Smooth muscle cell (in vitro differentiated cells): ENCODE measurements around the gene TMEM95. TPM values are rescaled to one million over a fixed set of nuclear protein-coding genes. Genes with fewer than 3 reads are reported as not detected.

Experiments used
- DNase-seq: peaks from one replicate; lab custom pipeline; 2025; ENCODE audit not compliant: unreplicated experiment; lab: John Stamatoyannopoulos, UW
- H2AFZ ChIP-seq: fragments of 200-600 bp; sonication (generic); 2 replicates; pipeline ENCODE4 v1.6.0; 2016; ENCODE audit warnings: antibody characterized with exemption, low read depth, mild to moderate bottlenecking
- H3F3A ChIP-seq: fragments of 200-600 bp; sonication (generic); 2 replicates; pipeline ENCODE4 v1.6.0; 2017; ENCODE audit warnings: antibody characterized with exemption, low read depth
- H3K27ac ChIP-seq: fragments of 200-600 bp; sonication (generic); 2 replicates; pipeline ENCODE4 v1.5.1; 2016; ENCODE audit warnings: low read depth, mild to moderate bottlenecking
- H3K27me3 ChIP-seq: fragments of 200-600 bp; sonication (generic); 2 replicates; pipeline ENCODE4 v1.6.1; 2016; ENCODE audit warnings: low read depth, mild to moderate bottlenecking
- H3K36me3 ChIP-seq: fragments of 200-600 bp; sonication (generic); 2 replicates; pipeline ENCODE4 v1.5.1; 2016; ENCODE audit warnings: low read depth
- H3K4me1 ChIP-seq: fragments of 200-600 bp; sonication (generic); 2 replicates; pipeline ENCODE4 v1.5.1; 2016; ENCODE audit warnings: low read depth
- H3K4me2 ChIP-seq: fragments of 200-600 bp; sonication (generic); 2 replicates; pipeline ENCODE4 v1.6.0; 2016; ENCODE audit warnings: mild to moderate bottlenecking
- H3K4me3 ChIP-seq: fragments of 200-600 bp; sonication (generic); 2 replicates; pipeline ENCODE4 v1.5.1; 2016; ENCODE audit warnings: mild to moderate bottlenecking
- H3K79me2 ChIP-seq: fragments of 200-600 bp; sonication (generic); 2 replicates; pipeline ENCODE4 v1.6.0; 2016; ENCODE audit warnings: low read depth, mild to moderate bottlenecking
- H3K9ac ChIP-seq: fragments of 200-600 bp; sonication (generic); 2 replicates; pipeline ENCODE4 v1.6.0; 2016; ENCODE audit warnings: low read depth
- H3K9me3 ChIP-seq: fragments of 200-600 bp; sonication (generic); replicated peaks from 2 replicates; pipeline ENCODE4 v1.5.1; 2016; ENCODE audit warnings: low read depth
- H4K20me1 ChIP-seq: fragments of 200-600 bp; sonication (generic); 2 replicates; pipeline ENCODE4 v1.6.0; 2016; ENCODE audit warnings: low read depth
- WGBS: methylation state at CpG from one replicate; pipeline ENCODE4 v1.1.7; 2016; ENCODE audit warnings: low lambda C conversion rate; 5-methylcytosine and 5-hydroxymethylcytosine counted together
- polyA plus RNA-seq: library from polyadenylated mRNA; unstranded; fragments of >200 nt; fragmentation: Nextera tagmentation; extraction: Ambion mirVana; gene quantifications from 2 replicates; pipeline ENCODE4 v1.2.1, GENCODE V29; 2016
- total RNA-seq: library from RNA; depleted of rRNA; stranded (reverse); fragments of >200 nt; gene quantifications from 2 replicates; pipeline ENCODE4 v1.2.3, GENCODE V29; 2014
- TF ChIP-seq, protein P1 (sequence below): fragments of 200-600 bp; sonication (generic); IDR thresholded peaks from 2 replicates; pipeline ENCODE4 v1.5.1; 2017; ENCODE audit warnings: borderline replicate concordance, mild to moderate bottlenecking, antibody characterized with exemption; ENCODE audit not compliant: insufficient read depth, poor library complexity, severe bottlenecking

TMEM95 gene
- total and polyA plus RNA-seq, 2 experiments from 2014 or later: not detected

DNA sequence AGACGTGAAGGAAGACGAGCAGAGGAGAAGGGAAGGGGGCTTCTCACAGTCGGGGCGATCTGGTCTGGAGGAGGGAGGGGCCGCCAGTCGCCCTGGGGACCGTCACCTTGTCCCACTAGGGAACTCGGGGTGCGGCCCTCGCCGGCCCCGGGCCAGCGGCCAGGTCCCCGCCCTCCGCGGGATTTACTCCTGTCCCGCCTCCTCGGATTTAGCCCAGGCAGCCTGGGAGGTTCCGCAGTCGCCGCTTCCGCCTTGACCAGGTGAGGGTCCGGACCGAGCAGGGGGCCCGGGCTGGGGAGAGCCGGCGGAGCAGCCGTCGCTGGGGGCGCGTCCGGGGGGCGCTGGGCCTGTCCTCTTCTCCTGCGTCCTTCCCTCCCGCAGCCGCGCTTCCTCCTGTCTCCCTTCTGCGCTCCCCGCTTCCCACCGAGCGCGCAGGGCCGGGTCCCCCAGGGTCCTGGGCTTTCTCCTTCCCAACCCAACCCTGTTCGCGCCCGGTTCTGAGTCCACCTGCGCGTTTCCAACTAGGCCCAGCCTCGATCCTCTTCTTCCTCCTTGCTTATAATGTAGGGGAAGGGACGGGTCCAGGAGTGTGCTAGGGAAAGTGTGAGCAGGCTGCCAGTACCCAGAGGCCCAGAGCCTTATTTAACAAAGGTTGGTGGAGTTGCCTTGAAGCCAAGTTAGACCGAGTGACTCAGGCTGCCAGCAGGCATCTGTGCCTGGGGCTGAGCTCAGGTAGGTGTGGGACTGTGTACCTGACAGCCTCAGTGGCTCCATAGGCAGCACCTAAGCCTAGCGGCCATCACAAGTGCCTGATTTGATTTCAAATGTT is 26.1 kb downstream of the TMEM95 start, which contains the start of gene TNK1:
Gene TNK1, plus strand, starts transcription at position 235 of the 829 bp plus-strand sequence. CDS start 1,838 bp downstream, outside the sequence.
- Histone ChIP-seq H4K20me1 (no peaks in the 10 kb centered on the region), H3K27me3 (peaks cover 22% of the 10 kb centered on the region), H3K36me3 (no peaks in the 10 kb centered on the region), H2AFZ (peak within 1 kb of the TSS; percentile 51), H3K79me2 (no peaks in the 10 kb centered on the region), H3K27ac (no peak within 1 kb of the TSS), H3K4me3 (peak within 1 kb of the TSS; percentile 65), H3K4me2 (peak within 1 kb of the TSS; percentile 95), H3K9ac (peak within 1 kb of the TSS; percentile 62), H3F3A (peaks cover 6% of the 10 kb centered on the region), H3K9me3 (no peaks in the 10 kb centered on the region), H3K4me1 (peaks cover 19% of the 10 kb centered on the region)
- WGBS: 8% methylated on average over 30 of the region's 52 CpGs
- TF ChIP-seq, protein P1, sequence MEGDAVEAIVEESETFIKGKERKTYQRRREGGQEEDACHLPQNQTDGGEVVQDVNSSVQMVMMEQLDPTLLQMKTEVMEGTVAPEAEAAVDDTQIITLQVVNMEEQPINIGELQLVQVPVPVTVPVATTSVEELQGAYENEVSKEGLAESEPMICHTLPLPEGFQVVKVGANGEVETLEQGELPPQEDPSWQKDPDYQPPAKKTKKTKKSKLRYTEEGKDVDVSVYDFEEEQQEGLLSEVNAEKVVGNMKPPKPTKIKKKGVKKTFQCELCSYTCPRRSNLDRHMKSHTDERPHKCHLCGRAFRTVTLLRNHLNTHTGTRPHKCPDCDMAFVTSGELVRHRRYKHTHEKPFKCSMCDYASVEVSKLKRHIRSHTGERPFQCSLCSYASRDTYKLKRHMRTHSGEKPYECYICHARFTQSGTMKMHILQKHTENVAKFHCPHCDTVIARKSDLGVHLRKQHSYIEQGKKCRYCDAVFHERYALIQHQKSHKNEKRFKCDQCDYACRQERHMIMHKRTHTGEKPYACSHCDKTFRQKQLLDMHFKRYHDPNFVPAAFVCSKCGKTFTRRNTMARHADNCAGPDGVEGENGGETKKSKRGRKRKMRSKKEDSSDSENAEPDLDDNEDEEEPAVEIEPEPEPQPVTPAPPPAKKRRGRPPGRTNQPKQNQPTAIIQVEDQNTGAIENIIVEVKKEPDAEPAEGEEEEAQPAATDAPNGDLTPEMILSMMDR: no peak
- DNase-seq: no peak

DNA sequence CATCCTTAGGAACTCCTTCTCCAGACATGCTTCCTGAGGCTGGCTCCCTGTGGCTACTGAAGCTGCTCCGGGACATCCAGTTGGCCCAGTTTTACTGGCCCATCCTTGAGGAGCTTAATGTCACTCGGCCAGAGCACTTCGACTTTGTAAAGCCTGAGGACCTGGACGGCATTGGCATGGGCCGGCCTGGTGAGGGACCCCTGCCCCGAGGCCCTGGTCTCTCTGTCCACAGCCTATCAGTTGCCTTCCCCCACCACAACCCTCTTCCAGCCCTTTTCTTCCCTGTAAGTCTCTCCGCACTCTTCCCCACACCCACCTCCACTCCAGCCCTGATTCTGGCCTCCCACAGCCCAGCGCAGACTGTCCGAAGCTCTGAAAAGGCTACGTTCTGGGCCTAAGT is 27.9 kb downstream of the TMEM95 start:
- Histone ChIP-seq H3K9me3 (no peaks in the 10 kb centered on the region), H3K4me1 (peaks cover 19% of the 10 kb centered on the region), H3K27ac (no peak overlapping the region), H3K36me3 (no peaks in the 10 kb centered on the region), H3K4me2 (no peak overlapping the region), H3K27me3 (peaks cover 22% of the 10 kb centered on the region), H3K9ac (no peak overlapping the region), H4K20me1 (no peaks in the 10 kb centered on the region), H3F3A (peaks cover 6% of the 10 kb centered on the region), H3K79me2 (no peaks in the 10 kb centered on the region), H3K4me3 (no peak overlapping the region), H2AFZ (no peak overlapping the region)
- 89% methylated on average over 10 of the region's 10 CpGs for WGBS
- DNase-seq: no peak
- TF ChIP-seq, protein P1: no peak

DNA sequence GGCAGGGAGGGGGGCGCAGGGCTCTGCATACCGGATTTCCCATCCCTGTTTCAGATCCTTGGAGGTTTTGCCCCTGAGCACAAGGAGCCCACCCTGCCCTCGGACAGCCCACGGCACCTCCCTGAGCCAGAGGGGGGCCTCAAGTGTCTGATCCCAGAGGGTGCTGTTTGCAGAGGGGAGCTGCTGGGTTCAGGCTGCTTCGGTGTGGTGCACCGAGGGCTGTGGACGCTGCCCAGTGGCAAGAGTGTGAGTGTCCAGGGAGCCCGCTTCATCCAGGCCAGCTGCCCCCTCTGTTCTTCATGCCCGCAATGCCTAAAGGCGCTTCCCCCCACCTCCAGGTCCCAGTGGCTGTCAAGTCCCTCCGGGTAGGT is 28.4 kb downstream of the TMEM95 start:
- TF ChIP-seq, protein P1: no peak
- H4K20me1 ChIP-seq: no peaks in the 10 kb centered on the region
- H3K36me3 ChIP-seq: no peaks in the 10 kb centered on the region
- no peaks in the 10 kb centered on the region for H3K9me3 ChIP-seq
- 87% methylated on average over 11 of the region's 11 CpGs for WGBS
- peaks cover 19% of the 10 kb centered on the region for H3K4me1 ChIP-seq
- H3K79me2 ChIP-seq: no peaks in the 10 kb centered on the region
- no peak overlapping the region for H3K27ac ChIP-seq
- H3K4me3 ChIP-seq: no peak overlapping the region
- H3F3A ChIP-seq: peaks cover 6% of the 10 kb centered on the region
- no peak overlapping the region for H3K9ac ChIP-seq
- H2AFZ ChIP-seq: no peak overlapping the region
- peaks cover 22% of the 10 kb centered on the region for H3K27me3 ChIP-seq
- DNase-seq: no peak
- peak overlapping the region; percentile 85 for H3K4me2 ChIP-seq
